ENCODE measurements around the gene PBLD. TPM values are rescaled to one million over a fixed set of nuclear protein-coding genes. Genes with fewer than 3 reads are reported as not detected.
"Not testable (repeated sequence)": the region's sequence is repeated elsewhere in the genome, so short reads cannot be mapped to it uniquely, and the experiment has no call there.

PBLD gene
- total RNA-seq, 1 donor from 2014 or later = 0.53 TPM

DNA sequence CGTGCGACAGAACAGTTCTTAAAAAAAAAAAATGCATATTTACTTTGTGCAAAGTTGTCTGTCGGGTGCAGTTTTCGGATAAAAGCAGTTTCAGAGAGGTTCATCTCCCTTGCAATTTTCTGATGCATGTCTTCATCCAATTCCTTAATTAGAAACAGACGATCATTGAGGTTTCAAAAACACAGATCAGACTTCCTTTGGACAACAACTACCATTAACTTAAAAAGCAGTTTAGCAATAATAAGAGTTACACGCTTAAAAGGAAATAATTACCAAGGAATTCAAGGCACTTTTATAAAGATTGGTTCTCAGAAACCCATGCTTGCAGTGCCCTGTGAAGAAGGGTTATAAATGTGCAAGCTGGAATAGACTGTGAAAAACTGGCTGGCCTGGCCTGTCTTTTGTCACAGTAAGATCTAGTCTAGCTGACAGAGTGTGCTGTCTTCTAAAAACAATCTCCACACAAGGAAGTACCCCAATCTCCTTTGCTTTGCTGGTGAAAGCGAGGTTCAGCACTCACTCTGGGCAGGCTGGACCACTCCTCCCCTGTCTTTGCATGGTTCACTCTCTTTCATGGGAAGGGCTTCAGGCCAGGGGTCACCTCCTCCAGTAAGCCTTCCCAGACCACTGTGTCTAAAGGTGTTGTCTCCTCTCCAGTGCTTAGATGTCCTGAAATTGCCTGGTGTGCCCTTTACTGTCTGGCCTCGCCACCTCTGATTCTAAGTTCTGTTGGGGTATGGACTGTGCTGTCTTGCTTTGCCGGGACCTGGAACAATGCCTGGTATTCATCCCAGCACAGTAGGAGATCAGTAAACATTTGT lies 35.7 kb downstream of the PBLD start:
- no peak for DNase-seq (ENCODE audit: low read depth)
- Histone ChIP-seq H3K27me3 (ENCODE audit: control insufficient read depth, insufficient read depth, low read length) (no peaks in the 10 kb centered on the region), H3K4me3 (ENCODE audit: low read depth, low read length) (no peak overlapping the region), H3K36me3 (ENCODE audit: control insufficient read depth, insufficient read depth, low read length) (no peaks in the 10 kb centered on the region)
- no peak for FAIRE-seq
- no peak for TF ChIP-seq CTCF (IDR thresholded peaks at IDR 0.05; ENCODE audit: insufficient read depth, low read length, severe bottlenecking)

- no peak for TF ChIP-seq CTCF (IDR thresholded peaks at IDR 0.05; ENCODE audit: insufficient read depth, low read length, severe bottlenecking)
- Histone ChIP-seq H3K27me3 (ENCODE audit: control insufficient read depth, insufficient read depth, low read length) (no peaks in the 10 kb centered on the region), H3K4me3 (ENCODE audit: low read depth, low read length) (no peak overlapping the region), H3K36me3 (ENCODE audit: control insufficient read depth, insufficient read depth, low read length) (no peaks in the 10 kb centered on the region)
- no peak for FAIRE-seq
- DNase-seq (ENCODE audit: low read depth) = no peak
These were observed 42.0 kb downstream of the PBLD start for GRCh38 chr10:68290736-68291135.

DNA sequence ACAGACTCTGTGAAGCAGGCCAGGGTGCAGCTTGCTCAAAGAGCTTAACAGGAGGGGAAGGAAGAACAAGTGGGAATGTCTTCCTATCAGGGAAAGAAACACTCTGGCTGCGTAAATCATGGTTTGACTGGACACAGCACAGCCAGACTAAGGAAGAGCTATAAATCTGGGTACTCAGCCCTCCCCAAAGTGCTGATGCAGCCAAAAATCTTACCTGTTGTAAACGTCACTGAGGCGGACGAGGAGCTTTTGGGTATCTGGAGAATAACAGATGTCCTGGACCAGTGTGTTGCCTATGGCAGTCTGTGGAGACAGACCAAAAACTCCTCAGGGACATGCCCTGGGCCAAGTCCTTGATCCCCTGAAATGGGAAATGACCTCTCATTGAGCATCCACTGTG lies 44.0 kb downstream of the PBLD start:
- FAIRE-seq = no peak
- no peak for TF ChIP-seq CTCF (IDR thresholded peaks at IDR 0.05; ENCODE audit: insufficient read depth, low read length, severe bottlenecking)

DNA sequence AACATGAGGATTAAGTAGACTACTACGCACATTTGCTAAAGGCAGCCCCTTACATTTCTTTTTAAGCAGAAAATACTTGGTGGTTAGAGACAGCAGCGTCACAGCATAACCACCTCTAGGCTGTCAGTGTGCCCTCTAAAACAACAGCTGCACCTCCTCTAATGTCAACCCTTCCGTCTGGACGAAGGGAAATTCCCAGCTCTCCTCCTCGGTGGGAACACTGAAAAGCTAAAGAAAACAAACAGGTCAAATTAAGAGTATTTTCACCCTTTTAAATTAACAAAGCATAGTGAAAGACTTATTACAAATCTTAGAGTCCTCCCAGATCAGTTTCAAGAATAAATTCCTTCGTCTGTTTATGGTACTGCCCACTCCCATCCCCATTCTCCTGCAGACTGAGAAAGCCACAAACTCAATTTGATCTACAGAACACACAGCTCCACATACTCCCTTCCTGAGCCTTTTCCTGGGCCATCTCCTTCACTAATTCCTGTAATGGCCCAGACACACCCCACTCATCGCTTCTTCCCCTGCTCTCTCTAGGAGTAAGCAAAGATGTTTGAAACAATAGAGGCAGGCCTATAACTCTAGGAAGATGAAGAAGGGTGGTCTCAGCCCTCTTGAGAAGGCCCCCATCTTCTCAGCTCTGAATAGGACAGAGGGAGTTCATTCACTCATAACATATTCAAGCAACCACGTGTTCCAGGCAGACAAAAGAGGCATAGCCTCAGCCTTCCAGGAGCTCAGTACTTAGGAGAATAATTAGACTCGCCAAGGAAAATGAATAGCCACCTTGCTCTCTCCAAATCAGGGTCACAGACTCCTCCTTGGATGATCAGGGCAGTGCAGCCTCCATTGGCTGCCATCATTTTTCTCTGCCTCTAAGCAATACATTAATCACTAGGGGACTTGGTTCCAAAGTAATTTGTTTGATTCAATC lies 48.4 kb downstream of the PBLD start:
- no peaks in the 10 kb centered on the region for H3K27me3 ChIP-seq (ENCODE audit: control insufficient read depth, insufficient read depth, low read length)
- no peak for TF ChIP-seq CTCF (IDR thresholded peaks at IDR 0.05; ENCODE audit: insufficient read depth, low read length, severe bottlenecking)
- no peak overlapping the region for H3K4me3 ChIP-seq (ENCODE audit: low read depth, low read length)
- FAIRE-seq = no peak
- no peak for DNase-seq (ENCODE audit: low read depth)
- no peaks in the 10 kb centered on the region for H3K36me3 ChIP-seq (ENCODE audit: control insufficient read depth, insufficient read depth, low read length)

More for the DNA sequence above, 44.0 kb downstream of the PBLD start:
- Histone ChIP-seq H3K36me3 (ENCODE audit: control insufficient read depth, insufficient read depth, low read length) (no peaks in the 10 kb centered on the region), H3K27me3 (ENCODE audit: control insufficient read depth, insufficient read depth, low read length) (no peaks in the 10 kb centered on the region), H3K4me3 (ENCODE audit: low read depth, low read length) (no peak overlapping the region)
- no peak for DNase-seq (ENCODE audit: low read depth)

DNA sequence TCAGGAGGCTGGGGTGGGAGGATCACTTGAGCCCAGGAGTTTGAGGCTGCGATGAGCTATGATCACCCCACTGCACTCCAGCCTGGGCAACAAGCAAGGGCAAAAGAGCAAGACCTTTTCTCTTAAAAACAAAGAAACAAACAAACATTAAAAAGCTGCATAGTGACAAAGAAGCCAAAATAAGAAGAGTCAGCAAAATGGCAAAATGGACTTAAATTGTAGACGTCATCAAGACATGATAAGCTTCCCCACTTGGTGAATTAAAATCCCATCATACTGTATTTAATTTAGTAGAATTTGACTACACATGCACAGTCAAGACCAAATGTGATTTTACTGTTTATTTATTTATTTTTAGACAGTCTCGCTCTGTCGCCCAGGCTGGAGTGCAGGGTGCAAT lies 52.0 kb downstream of the PBLD start:
- H3K27me3 ChIP-seq (ENCODE audit: control insufficient read depth, insufficient read depth, low read length) = no peaks in the 10 kb centered on the region
- no peaks in the 10 kb centered on the region for H3K36me3 ChIP-seq (ENCODE audit: control insufficient read depth, insufficient read depth, low read length)
- TF ChIP-seq CTCF (IDR thresholded peaks at IDR 0.05; ENCODE audit: insufficient read depth, low read length, severe bottlenecking) = no peak
- FAIRE-seq = no peak
- no peak overlapping the region for H3K4me3 ChIP-seq (ENCODE audit: low read depth, low read length)
- DNase-seq (ENCODE audit: low read depth) = no peak

- not testable (repeated sequence) for H3K36me3 ChIP-seq (ENCODE audit: control insufficient read depth, insufficient read depth, low read length); FAIRE-seq; H3K27me3 ChIP-seq (ENCODE audit: control insufficient read depth, insufficient read depth, low read length); DNase-seq (ENCODE audit: low read depth); H3K4me3 ChIP-seq (ENCODE audit: low read depth, low read length)
These were observed 53.6 kb downstream of the PBLD start for GRCh38 chr10:68278906-68279753.

GRCh38 chr10:68277814-68278213 lies 54.9 kb downstream of the PBLD start:
- H3K4me3 ChIP-seq (ENCODE audit: low read depth, low read length); FAIRE-seq; DNase-seq (ENCODE audit: low read depth); H3K36me3 ChIP-seq (ENCODE audit: control insufficient read depth, insufficient read depth, low read length); H3K27me3 ChIP-seq (ENCODE audit: control insufficient read depth, insufficient read depth, low read length): not testable (repeated sequence)
